Activated naive CD4-positive, alpha-beta T cell treated with anti-CD3 and anti-CD28 coated beads for 36 hours (primary cell): ENCODE data around the gene ST6GALNAC4. TPM values are rescaled to one million over a fixed set of nuclear protein-coding genes. Genes with fewer than 3 reads are reported as not detected.

Experiments
- CTCF ChIA-PET: fragments of 350-600 bp; sonication (Branson Sonifier 250); formaldehyde crosslinking; loops from one replicate; lab custom pipeline; 2021; ENCODE audit warnings: antibody characterized with exemption; lab: Charles Lee
- DNase-seq: peaks from one replicate; pipeline ENCODE4 v3.0.0-alpha.2; 2020
- H3K27ac Mint-ChIP-seq: one replicate; pipeline ENCODE4 v1.8.0; 2021; ENCODE audit warnings: mild to moderate bottlenecking, mixed read lengths
- H3K27me3 Mint-ChIP-seq: one replicate; pipeline ENCODE4 v1.8.0; 2021; ENCODE audit warnings: low read depth, mixed read lengths
- H3K36me3 Mint-ChIP-seq: one replicate; pipeline ENCODE4 v1.8.0; 2021; ENCODE audit warnings: low read depth, mixed read lengths
- H3K4me1 Mint-ChIP-seq: one replicate; pipeline ENCODE4 v1.8.0; 2021; ENCODE audit warnings: low read depth, mixed read lengths
- H3K4me3 Mint-ChIP-seq: one replicate; pipeline ENCODE4 v1.8.0; 2021; ENCODE audit warnings: mild to moderate bottlenecking, moderate library complexity, mixed read lengths
- H3K9me3 Mint-ChIP-seq: one replicate; pipeline ENCODE4 v1.8.0; 2021; ENCODE audit warnings: mixed read lengths
- intact Hi-C: fragments of 100-400 bp; cut with micrococcal nuclease; formaldehyde crosslinking; loops from one replicate; pipeline ENCODE4 v1.15.1; 2023
- total RNA-seq, 2 experiments: library from RNA; stranded (reverse); gene quantifications; one replicate each; pipeline ENCODE4 v1.2.3, GENCODE V29; 2021

The ST6GALNAC4 gene
- total RNA-seq, 2 experiments from 2014 or later = 22.3 to 24.6 TPM

DNA sequence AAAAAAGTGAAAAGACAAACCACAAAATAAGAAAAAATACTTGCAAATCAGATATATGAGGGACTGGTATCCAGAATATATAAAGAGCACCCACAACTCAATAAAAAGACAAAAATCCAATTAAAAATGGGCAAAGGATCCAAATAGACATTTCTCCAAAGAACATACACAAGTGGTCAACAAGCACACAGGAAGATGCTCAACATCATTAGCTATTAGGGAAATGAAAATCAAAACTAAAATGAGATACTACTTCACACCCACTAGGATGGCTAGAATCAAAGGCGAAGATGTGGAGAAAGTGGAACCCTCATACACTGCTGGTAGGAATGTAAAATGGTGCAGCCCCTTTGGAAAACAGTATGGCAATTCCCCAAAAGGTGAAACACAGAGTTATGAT is 41.9 kb upstream of the ST6GALNAC4 start:
- Mint-ChIP-seq H3K27me3 (no peaks in the 10 kb centered on the region), H3K4me1 (peaks cover 97% of the 10 kb centered on the region), H3K4me3 (no peak overlapping the region), H3K9me3 (no peaks in the 10 kb centered on the region), H3K27ac (peak overlapping the region; percentile 99), H3K36me3 (peaks cover 25% of the 10 kb centered on the region)
- intact Hi-C loops = loop anchor here (1.0 to 5.0 kb wide), 2 partner anchors 12 to 134 kb away; no protein-coding TSS in a partner anchor
- DNase-seq = no peak
- CTCF ChIA-PET = interaction anchor here (0.7 to 8.9 kb wide), 6 partner anchors 11 to 76 kb away, joined by 3 to 120 read pairs (median 53); partner anchors contain the start of gene EEIG1

DNA sequence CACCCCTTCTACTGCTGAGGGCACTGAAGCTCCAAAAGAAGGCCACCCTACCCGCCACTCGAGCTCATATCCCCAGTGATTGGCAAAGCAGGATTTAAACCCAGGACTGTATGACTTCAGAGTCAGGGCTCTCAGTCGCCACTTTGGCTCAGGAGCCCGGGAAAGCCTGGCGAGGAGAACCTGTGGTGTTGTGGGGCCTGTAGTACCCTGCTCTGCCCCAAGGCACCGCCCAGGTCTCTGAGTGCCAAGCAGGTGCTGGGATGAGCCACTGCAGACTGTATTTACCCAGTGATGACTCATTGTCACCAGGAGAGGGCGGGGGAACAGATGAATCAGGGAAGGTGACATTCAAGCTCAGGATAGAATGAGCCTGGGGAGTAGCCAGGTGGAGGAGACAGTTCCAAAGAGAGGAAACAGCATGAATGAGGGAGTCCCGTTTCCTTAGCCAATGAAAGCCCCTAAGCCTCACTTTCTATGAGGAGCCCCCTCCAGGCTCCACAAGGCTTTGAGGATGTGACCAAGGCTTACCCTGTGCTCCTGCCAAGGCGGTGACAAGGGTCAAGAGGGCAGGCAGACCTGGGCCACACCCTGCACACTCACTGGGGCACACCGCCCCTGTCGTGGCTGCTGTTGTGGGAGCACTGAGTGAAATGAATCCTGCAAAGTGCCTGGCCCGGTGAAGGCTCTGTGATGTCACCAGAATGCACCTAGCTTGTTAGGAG is 38.6 kb upstream of the ST6GALNAC4 start:
- peak overlapping the region; percentile 10 for H3K4me3 Mint-ChIP-seq
- CTCF ChIA-PET = interaction anchor here (0.6 to 8.9 kb wide), 15 partner anchors 9 to 164 kb away, joined by 3 to 120 read pairs (median 5); partner anchors contain the start of gene EEIG1
- H3K27ac Mint-ChIP-seq = peak overlapping the region; percentile 95
- peaks cover 96% of the 10 kb centered on the region for H3K4me1 Mint-ChIP-seq
- intact Hi-C loops = loop anchor here (1.0 to 5.0 kb wide), 8 partner anchors 12 to 137 kb away; partner anchors contain the start of genes DPM2 and NAIF1
- H3K9me3 Mint-ChIP-seq = no peaks in the 10 kb centered on the region
- peak; percentile 96 for DNase-seq
- no peaks in the 10 kb centered on the region for H3K27me3 Mint-ChIP-seq
- peaks cover 16% of the 10 kb centered on the region for H3K36me3 Mint-ChIP-seq

- DNase-seq = no peak
These were observed 38.0 kb upstream of the ST6GALNAC4 start for GRCh38 chr9:127954831-127955293.

DNA sequence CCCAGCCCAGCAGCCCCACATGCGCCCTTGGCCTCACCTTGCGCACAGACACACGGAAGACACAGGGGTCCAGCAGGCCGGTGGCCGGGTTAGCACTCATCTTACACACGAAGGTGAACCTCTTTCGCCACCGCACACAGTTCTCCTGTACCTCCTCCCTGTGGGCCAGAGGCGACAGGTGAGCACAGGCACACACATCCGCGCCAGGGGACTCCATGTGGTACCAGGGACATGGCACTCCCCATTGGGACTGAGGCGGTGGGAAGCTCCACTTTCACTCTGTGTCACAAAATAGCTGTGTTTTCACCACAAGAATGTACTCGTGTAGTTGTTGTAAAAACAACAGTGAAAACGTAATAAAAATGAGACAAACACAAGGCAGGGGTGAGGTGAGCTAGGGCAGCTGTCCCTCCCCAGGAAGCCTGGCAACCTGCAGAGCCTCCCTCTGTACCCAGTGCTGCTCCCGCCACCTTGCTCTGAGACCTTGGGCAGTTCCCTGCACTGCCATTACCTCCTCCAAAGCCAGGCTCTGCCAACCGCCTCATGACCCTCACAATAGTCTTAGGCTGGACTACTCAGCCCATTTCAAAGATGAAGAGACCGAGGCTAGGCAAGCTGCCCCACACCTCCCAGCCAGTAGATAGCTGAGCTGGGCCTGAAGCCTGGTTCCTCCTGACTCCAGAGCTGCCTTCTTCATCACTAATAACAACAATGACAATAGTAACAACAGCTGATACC is 37.1 kb upstream of the ST6GALNAC4 start:
- Mint-ChIP-seq H3K4me1 (peaks cover 92% of the 10 kb centered on the region), H3K4me3 (no peak overlapping the region), H3K27ac (peak overlapping the region; percentile 95), H3K9me3 (no peaks in the 10 kb centered on the region), H3K36me3 (peaks cover 9% of the 10 kb centered on the region), H3K27me3 (no peaks in the 10 kb centered on the region)
- CTCF ChIA-PET = interaction anchor here (1.5 to 8.9 kb wide), 7 partner anchors 11 to 164 kb away, joined by 5 to 120 read pairs (median 22); partner anchors contain the start of gene EEIG1
- intact Hi-C loops = loop anchor here (2.0 kb wide), 1 partner anchor 17 kb away; the partner anchor contains the start of gene DPM2
- peak; percentile 69 for DNase-seq

More at GRCh38 chr9:127954831-127955293, 38.0 kb upstream of the ST6GALNAC4 start:
- H3K27ac Mint-ChIP-seq = peak overlapping the region; percentile 95
- intact Hi-C loops = loop anchor here (1.0 to 5.0 kb wide), 8 partner anchors 12 to 137 kb away; partner anchors contain the start of genes DPM2 and NAIF1
- peaks cover 95% of the 10 kb centered on the region for H3K4me1 Mint-ChIP-seq
- H3K36me3 Mint-ChIP-seq = peaks cover 14% of the 10 kb centered on the region
- H3K9me3 Mint-ChIP-seq = no peaks in the 10 kb centered on the region
- no peaks in the 10 kb centered on the region for H3K27me3 Mint-ChIP-seq
- CTCF ChIA-PET = interaction anchor here (0.6 to 8.9 kb wide), 13 partner anchors 10 to 163 kb away, joined by 3 to 120 read pairs (median 7); partner anchors contain the start of gene EEIG1
- H3K4me3 Mint-ChIP-seq = peak overlapping the region; percentile 3

DNA sequence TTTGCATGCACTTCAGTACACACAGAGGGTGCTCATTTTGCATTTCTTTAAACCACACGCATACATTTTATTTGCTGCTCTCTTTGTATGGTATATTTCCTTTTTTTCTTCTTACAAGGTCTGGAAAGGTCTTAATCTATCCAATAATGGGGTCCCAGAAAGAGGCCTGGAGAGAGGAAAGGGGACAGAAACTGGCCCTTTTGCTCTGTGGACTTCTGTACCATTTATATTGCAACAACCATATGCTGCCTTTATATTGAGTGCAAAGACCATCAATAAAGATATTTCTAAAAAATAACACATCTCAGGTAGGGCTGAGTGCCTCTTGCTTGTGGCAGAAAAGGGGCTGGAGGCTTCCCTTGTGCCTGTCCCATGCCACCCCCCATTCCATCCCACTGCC is 36.3 kb upstream of the ST6GALNAC4 start:
- H3K27me3 Mint-ChIP-seq = no peaks in the 10 kb centered on the region
- H3K4me1 Mint-ChIP-seq = peaks cover 89% of the 10 kb centered on the region
- no peak overlapping the region for H3K4me3 Mint-ChIP-seq
- peak overlapping the region; percentile 95 for H3K27ac Mint-ChIP-seq
- no peak for DNase-seq
- H3K9me3 Mint-ChIP-seq = no peaks in the 10 kb centered on the region
- intact Hi-C loops = no loop called here
- peaks cover 12% of the 10 kb centered on the region for H3K36me3 Mint-ChIP-seq
- CTCF ChIA-PET = interaction anchor here (0.5 to 8.9 kb wide), 7 partner anchors 10 to 131 kb away, joined by 3 to 111 read pairs (median 5); no protein-coding TSS in a partner anchor

GRCh38 chr9:127950513-127951289 is 33.9 kb upstream of the ST6GALNAC4 start:
- CTCF ChIA-PET = interaction anchor here (1.8 to 5.2 kb wide), 2 partner anchors 27 to 84 kb away, joined by 5 to 43 read pairs; no protein-coding TSS in a partner anchor
- peak overlapping the region; percentile 84 for H3K27ac Mint-ChIP-seq
- peaks cover 11% of the 10 kb centered on the region for H3K36me3 Mint-ChIP-seq
- intact Hi-C loops = no loop called here
- H3K4me1 Mint-ChIP-seq = peaks cover 79% of the 10 kb centered on the region
- no peaks in the 10 kb centered on the region for H3K9me3 Mint-ChIP-seq
- DNase-seq = peak; percentile 20
- no peak overlapping the region for H3K4me3 Mint-ChIP-seq
- no peaks in the 10 kb centered on the region for H3K27me3 Mint-ChIP-seq

GRCh38 chr9:127949827-127950512 is 33.1 kb upstream of the ST6GALNAC4 start:
- DNase-seq = no peak
- no peak overlapping the region for H3K4me3 Mint-ChIP-seq

DNA sequence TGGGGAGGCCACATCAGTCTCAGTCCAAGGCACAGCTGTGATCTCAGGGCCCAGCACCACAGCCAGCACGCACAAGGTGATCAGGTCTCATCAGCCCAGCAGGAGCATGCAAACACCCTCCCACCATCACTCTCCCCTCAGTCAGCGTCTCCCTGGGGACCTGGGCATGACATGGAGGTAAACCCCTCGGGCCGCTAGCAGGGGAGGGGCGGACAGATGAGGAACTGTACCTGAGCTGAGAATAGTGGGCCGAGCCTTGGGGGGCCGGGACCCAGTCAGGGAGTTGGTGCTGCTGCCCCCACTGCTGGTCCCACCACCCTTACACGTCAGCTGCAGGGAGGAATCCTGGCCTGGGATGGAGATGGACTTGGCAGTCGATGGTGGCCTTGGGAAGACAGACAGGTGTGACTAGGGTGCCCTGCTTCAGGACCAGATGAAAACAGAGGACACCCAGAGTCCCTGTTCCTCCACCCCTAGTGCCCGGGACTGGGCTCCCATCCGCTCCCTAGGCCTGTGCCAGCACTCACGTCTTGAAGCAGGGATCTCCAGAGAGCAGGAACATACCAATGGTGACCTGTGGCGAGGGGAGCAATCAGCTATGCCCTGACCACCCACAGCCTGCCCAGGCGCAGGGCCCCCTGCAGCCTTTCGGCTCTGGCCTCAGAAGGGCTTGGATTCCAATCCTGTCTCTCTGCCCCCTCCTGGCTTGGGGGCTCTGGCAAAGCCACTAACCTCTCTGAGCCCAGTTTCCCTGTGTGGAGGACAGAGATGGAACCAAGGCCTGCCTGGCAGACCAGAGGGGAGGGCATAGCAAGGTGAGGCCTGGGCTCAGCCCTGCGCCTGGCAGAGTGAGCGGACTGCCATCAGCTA is 31.2 kb upstream of the ST6GALNAC4 start:
- Mint-ChIP-seq H3K9me3 (no peaks in the 10 kb centered on the region), H3K4me3 (no peak overlapping the region), H3K27ac (peak overlapping the region; percentile 84), H3K36me3 (peaks cover 20% of the 10 kb centered on the region), H3K4me1 (peaks cover 69% of the 10 kb centered on the region), H3K27me3 (no peaks in the 10 kb centered on the region)
- DNase-seq = no peak
- CTCF ChIA-PET = interaction anchor here (0.6 to 9.4 kb wide), 5 partner anchors 10 to 86 kb away, joined by 3 to 120 read pairs (median 3); no protein-coding TSS in a partner anchor
- intact Hi-C loops = no loop called here

More at GRCh38 chr9:127949827-127950512, 33.1 kb upstream of the ST6GALNAC4 start:
- H3K4me1 Mint-ChIP-seq = peaks cover 73% of the 10 kb centered on the region
- intact Hi-C loops = no loop called here
- peaks cover 11% of the 10 kb centered on the region for H3K36me3 Mint-ChIP-seq
- CTCF ChIA-PET = interaction anchor here (0.9 to 5.2 kb wide), 4 partner anchors 24 to 168 kb away, joined by 3 to 43 read pairs (median 4); no protein-coding TSS in a partner anchor
- no peaks in the 10 kb centered on the region for H3K9me3 Mint-ChIP-seq
- H3K27ac Mint-ChIP-seq = peak overlapping the region; percentile 84
- no peaks in the 10 kb centered on the region for H3K27me3 Mint-ChIP-seq

DNA sequence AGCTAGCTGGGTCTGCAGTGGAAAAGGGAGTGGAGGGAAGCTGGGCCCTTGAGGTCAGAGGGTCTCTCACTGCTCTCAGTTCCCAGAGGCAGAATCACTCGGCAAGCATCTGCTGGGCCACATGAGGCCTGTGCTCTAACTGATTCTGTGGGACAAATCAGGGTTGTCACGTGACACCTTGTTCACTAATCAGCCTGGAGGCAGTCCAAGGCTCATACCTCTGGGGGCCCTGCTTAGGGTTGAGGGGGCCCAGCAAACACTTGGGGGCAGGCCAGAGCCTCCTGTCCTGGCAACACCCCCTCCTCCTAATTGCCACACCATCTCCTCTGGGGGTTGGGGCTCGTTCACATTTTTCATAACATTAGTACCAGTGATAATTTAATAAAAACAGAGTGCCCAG is 29.9 kb upstream of the ST6GALNAC4 start:
- CTCF ChIA-PET = interaction anchor here (8.8 to 9.4 kb wide), 2 partner anchors 11 to 87 kb away, joined by 120 to 212 read pairs; no protein-coding TSS in a partner anchor
- no peak for DNase-seq
- H3K27me3 Mint-ChIP-seq = no peaks in the 10 kb centered on the region
- H3K27ac Mint-ChIP-seq = peak overlapping the region; percentile 77
- intact Hi-C loops = no loop called here
- no peaks in the 10 kb centered on the region for H3K9me3 Mint-ChIP-seq
- no peak overlapping the region for H3K4me3 Mint-ChIP-seq
- H3K36me3 Mint-ChIP-seq = peaks cover 29% of the 10 kb centered on the region
- H3K4me1 Mint-ChIP-seq = peaks cover 62% of the 10 kb centered on the region

GRCh38 chr9:127945942-127946341 is 29.1 kb upstream of the ST6GALNAC4 start:
- CTCF ChIA-PET = interaction anchor here (8.8 to 9.4 kb wide), 2 partner anchors 12 to 88 kb away, joined by 120 to 212 read pairs; no protein-coding TSS in a partner anchor
- Mint-ChIP-seq H3K36me3 (peaks cover 27% of the 10 kb centered on the region), H3K27me3 (no peaks in the 10 kb centered on the region), H3K27ac (peak overlapping the region; percentile 77), H3K4me3 (no peak overlapping the region), H3K9me3 (no peaks in the 10 kb centered on the region), H3K4me1 (peaks cover 54% of the 10 kb centered on the region)
- DNase-seq = no peak
- intact Hi-C loops = no loop called here
